Adrenal gland (tissue), 5 donors: ENCODE measurements around the gene ITIH5.

Experiments
- POLR2A ChIP-seq, 2 donors: fragments of 450-650 bp; IDR thresholded peaks; one replicate each; pipeline ENCODE4 v1.6.1; 2017; ENCODE audit warnings: antibody characterized with exemption in 2 of 2, mild to moderate bottlenecking in 2 of 2, moderate library complexity in 1 of 2
- TF ChIP-seq, protein P1 (sequence below), 6 experiments: fragments of 450-650 bp in 4 of 6; fragments of 200-600 bp in 2 of 6; sonication (generic) in 1 of 6; IDR thresholded peaks; 1 replicate in 5 of 6; 2 replicates in 1 of 6; pipeline versions ENCODE4 v1.5.1 to v1.8.0; 2016 to 2021; ENCODE audit warnings: antibody characterized with exemption in 6 of 6, mild to moderate bottlenecking in 2 of 6, moderate library complexity in 1 of 6
- donor health status: DM: no; HTN: no; CAD: no.

DNA sequence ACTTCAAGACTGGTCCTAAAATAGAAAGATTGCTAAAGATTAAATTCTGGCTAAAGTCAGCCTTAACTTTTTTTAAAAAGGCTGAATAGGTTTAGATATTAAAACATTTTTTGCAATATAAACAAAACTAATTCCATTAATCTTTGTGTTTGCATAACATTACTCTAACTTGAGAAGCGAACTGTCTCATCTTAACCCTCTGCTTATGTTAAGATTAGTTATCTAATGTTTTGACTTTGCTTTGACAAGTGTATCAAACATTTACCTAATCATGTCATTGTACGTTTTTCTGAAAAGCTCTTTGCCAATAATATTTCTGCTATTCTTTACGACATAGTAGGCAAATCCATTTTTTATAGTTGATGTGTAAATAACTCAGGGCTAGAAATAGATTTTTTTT lies 68.0 kb downstream of the ITIH5 start:
- no peak for TF ChIP-seq POLR2A (IDR thresholded peaks at IDR 0.05)
- TF ChIP-seq, protein P1, sequence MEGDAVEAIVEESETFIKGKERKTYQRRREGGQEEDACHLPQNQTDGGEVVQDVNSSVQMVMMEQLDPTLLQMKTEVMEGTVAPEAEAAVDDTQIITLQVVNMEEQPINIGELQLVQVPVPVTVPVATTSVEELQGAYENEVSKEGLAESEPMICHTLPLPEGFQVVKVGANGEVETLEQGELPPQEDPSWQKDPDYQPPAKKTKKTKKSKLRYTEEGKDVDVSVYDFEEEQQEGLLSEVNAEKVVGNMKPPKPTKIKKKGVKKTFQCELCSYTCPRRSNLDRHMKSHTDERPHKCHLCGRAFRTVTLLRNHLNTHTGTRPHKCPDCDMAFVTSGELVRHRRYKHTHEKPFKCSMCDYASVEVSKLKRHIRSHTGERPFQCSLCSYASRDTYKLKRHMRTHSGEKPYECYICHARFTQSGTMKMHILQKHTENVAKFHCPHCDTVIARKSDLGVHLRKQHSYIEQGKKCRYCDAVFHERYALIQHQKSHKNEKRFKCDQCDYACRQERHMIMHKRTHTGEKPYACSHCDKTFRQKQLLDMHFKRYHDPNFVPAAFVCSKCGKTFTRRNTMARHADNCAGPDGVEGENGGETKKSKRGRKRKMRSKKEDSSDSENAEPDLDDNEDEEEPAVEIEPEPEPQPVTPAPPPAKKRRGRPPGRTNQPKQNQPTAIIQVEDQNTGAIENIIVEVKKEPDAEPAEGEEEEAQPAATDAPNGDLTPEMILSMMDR (IDR thresholded peaks at IDR 0.05) = no peak
